ENCODE measurements around the gene MOB2. TPM values are rescaled to one million over a fixed set of nuclear protein-coding genes. Genes with fewer than 3 reads are reported as not detected.
A peak's percentile ranks its signal among the peaks of the same experiment; 100 is the strongest.

MOB2 gene
- total and polyA plus RNA-seq, 4 donors, result 31.6 to 45.2 (median 36.4) TPM

DNA sequence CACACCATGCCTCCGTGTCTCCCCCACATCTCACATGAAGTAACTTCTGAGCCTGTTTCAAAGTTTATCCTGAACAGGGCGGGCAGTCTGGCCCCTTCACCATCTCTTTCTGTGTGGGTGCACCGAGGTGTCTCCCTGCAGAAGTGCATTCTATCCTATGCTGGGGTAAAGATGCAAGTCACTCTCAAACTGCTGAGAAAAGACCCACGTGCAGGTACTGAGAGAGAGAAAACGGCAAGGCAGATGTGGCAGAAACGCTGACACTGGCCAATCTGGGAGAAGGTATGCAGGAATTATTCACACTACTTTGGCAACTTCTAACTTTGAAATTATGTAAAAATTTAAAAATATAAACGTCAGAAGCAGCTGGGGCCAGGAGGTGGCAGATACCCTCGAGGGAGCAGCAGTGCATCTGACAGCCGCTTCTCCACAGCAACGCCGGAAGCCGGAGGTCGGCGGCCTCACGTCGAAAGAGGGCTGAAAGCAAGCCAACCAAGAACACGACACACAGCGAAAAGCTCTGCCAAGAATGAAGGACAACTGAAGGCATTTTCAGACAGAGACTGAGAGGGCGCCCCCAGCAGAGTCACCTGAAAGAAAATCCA is 34.2 kb upstream of the MOB2 start:
- DNase-seq, result peak; percentile 59 to 73 (median 72)
- 59 to 70% methylated on average over 19 of the region's 19 CpGs for WGBS, 2 donors
- Histone ChIP-seq H3K9me3 (ENCODE audit: control insufficient read depth in 4 of 4, insufficient read depth in 3 of 4, low read length in 3 of 4) (no peaks in the 10 kb centered on the region), H3K27me3 (ENCODE audit: control insufficient read depth in 3 of 3, insufficient read depth in 3 of 3, low read length in 2 of 3) (no peaks in the 10 kb centered on the region), H3K27ac (ENCODE audit: low read depth in 1 of 2, low read length in 1 of 2) (no peak overlapping the region), H3K36me3 (ENCODE audit: control insufficient read depth in 4 of 4, insufficient read depth in 4 of 4, low read length in 4 of 4) (no peaks in the 10 kb centered on the region), H3K9ac (ENCODE audit: insufficient read depth in 1 of 2, low read length in 2 of 2) (no peak overlapping the region), H3K4me3 (no peak overlapping the region), H3K4me1 (ENCODE audit: control insufficient read depth in 5 of 5, insufficient read depth in 5 of 5, low read length in 5 of 5) (peaks cover 5 to 34% (median 10%) of the 10 kb centered on the region in 5 donors)
- ATAC-seq (ENCODE audit: insufficient read depth, low FRiP score), result no peak
- TF ChIP-seq, protein P1, sequence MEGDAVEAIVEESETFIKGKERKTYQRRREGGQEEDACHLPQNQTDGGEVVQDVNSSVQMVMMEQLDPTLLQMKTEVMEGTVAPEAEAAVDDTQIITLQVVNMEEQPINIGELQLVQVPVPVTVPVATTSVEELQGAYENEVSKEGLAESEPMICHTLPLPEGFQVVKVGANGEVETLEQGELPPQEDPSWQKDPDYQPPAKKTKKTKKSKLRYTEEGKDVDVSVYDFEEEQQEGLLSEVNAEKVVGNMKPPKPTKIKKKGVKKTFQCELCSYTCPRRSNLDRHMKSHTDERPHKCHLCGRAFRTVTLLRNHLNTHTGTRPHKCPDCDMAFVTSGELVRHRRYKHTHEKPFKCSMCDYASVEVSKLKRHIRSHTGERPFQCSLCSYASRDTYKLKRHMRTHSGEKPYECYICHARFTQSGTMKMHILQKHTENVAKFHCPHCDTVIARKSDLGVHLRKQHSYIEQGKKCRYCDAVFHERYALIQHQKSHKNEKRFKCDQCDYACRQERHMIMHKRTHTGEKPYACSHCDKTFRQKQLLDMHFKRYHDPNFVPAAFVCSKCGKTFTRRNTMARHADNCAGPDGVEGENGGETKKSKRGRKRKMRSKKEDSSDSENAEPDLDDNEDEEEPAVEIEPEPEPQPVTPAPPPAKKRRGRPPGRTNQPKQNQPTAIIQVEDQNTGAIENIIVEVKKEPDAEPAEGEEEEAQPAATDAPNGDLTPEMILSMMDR (IDR thresholded peaks at IDR 0.05; ENCODE audit: control extremely low read depth, extremely low read depth), result no peak

DNA sequence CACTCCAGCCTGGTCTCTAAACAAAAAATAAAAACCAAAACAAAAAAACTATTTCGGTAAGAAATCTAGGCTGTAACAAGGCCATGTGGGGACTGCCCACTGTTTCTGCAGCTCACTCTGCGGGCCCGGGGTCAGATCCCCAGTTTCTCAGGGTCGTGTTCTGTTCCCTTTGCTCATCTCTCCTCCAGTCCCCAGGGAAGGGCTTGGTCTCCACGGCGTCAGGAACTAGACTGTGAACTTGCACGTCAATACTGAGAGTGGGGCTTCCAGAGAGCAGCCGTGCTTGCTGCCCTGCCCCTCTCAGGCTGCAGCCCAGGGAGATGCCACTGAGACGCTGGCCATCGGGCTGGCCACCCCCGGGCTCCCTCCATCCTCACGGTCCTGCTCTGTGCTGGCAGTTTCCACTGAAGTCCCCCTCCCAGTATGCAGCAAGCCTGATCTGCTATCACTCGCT is 33.7 kb upstream of the MOB2 start:
- ATAC-seq (ENCODE audit: insufficient read depth, low FRiP score), result no peak
- no peaks in the 10 kb centered on the region for H3K9me3 ChIP-seq (ENCODE audit: control insufficient read depth in 4 of 4, insufficient read depth in 3 of 4, low read length in 3 of 4)
- no peaks in the 10 kb centered on the region for H3K36me3 ChIP-seq (ENCODE audit: control insufficient read depth in 4 of 4, insufficient read depth in 4 of 4, low read length in 4 of 4)
- H3K4me3 ChIP-seq, result no peak overlapping the region
- no peak for DNase-seq
- H3K9ac ChIP-seq (ENCODE audit: insufficient read depth in 1 of 2, low read length in 2 of 2), result no peak overlapping the region
- WGBS, 2 donors, result 82 to 84% methylated on average over 13 of the region's 13 CpGs
- no peaks in the 10 kb centered on the region for H3K27me3 ChIP-seq (ENCODE audit: control insufficient read depth in 3 of 3, insufficient read depth in 3 of 3, low read length in 2 of 3)
- peaks cover 5 to 38% (median 15%) of the 10 kb centered on the region in 5 donors for H3K4me1 ChIP-seq (ENCODE audit: control insufficient read depth in 5 of 5, insufficient read depth in 5 of 5, low read length in 5 of 5)
- TF ChIP-seq, protein P1 (IDR thresholded peaks at IDR 0.05; ENCODE audit: control extremely low read depth, extremely low read depth), result no peak
- no peak overlapping the region for H3K27ac ChIP-seq (ENCODE audit: low read depth in 1 of 2, low read length in 1 of 2)

DNA sequence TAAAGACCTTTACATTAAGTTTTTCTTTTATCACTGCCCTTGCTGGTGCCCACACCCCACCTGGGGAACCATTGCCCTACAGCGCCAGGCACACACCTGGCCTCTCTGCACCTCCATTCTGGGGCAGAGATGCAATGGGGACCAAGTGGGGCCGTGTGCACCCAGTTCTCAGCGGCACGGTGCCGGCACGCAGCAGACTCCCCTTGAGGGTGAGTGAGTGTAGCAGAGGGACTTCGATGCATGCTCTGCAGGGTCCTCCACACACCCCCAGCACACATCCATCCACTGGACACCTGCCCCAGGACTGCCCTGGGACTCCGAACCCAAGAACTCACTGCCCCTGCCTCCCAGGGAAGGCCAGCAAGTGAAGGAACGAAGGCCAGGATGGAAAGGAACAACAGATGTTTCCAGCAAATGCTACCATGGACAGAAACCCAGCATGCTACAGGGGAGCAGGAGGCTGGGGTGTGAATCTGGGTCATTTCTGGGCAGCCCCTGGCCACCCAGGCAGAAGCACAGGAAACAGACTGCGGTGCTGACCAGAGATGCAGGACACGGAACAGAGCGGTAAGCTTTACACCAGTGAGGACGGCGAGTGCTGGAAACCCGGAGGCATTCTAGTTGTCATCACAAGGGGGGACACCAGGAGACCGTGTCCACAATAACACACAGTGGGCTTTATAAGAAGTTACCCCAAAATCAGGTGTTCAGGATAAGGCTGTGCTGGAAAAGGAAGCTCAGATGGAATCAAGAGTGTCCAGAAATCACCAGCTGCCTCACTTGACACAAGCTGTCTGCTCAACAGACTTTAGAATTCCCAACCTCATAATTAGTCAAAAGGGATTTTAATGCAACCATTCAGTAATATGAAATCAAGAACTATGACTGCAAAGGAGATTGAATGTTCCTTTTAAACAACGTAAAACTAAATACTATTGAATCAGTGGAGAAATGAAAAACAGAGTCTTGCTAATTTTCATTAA is 32.7 kb upstream of the MOB2 start:
- H3K27me3 ChIP-seq (ENCODE audit: control insufficient read depth in 3 of 3, insufficient read depth in 3 of 3, low read length in 2 of 3), result no peaks in the 10 kb centered on the region
- ATAC-seq (ENCODE audit: insufficient read depth, low FRiP score), result no peak
- 93 to 97% methylated on average over 17 of the region's 17 CpGs for WGBS, 2 donors
- TF ChIP-seq, protein P1 (IDR thresholded peaks at IDR 0.05; ENCODE audit: control extremely low read depth, extremely low read depth), result no peak
- peaks cover 5 to 40% (median 17%) of the 10 kb centered on the region in 5 donors for H3K4me1 ChIP-seq (ENCODE audit: control insufficient read depth in 5 of 5, insufficient read depth in 5 of 5, low read length in 5 of 5)
- DNase-seq, result no peak
- H3K36me3 ChIP-seq (ENCODE audit: control insufficient read depth in 4 of 4, insufficient read depth in 4 of 4, low read length in 4 of 4), result no peaks in the 10 kb centered on the region
- no peaks in the 10 kb centered on the region for H3K9me3 ChIP-seq (ENCODE audit: control insufficient read depth in 4 of 4, insufficient read depth in 3 of 4, low read length in 3 of 4)
- H3K4me3 ChIP-seq, result no peak overlapping the region
- H3K9ac ChIP-seq (ENCODE audit: insufficient read depth in 1 of 2, low read length in 2 of 2), result no peak overlapping the region
- no peak overlapping the region for H3K27ac ChIP-seq (ENCODE audit: low read depth in 1 of 2, low read length in 1 of 2)
